ENCODE data around the gene DDX1.

DDX1 gene

DNA sequence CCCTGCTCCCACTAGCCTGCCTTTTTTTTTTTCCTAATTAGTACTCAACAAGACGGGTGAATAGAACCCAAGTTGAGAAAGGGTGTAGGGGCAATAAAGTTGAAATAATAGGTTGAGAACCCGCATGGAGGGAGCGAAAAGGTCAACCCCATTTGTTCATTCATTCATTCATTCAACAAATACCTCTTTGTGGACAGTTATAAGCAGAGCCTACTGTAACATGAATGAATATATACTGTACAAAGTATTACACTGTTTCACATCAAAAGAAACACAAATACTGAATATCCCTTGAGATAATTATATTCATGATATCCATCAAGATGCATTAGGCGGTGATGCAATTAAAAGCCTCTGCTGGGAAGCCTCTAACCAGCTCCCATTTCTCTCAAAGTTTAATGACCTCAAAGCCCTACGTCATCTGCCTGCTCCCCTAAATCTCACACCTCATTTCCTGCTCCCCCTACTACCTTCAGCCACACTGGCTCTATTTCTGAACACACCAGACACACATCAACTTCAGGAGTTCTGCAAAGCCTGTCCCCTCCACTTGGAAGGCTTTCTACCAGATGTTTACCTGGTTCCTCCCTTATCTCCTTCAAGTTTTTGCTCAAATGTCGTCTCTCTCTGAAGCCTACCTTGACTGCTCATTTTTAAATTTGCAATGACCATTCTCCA lies 29.2 kb upstream of the DDX1 start:
- no peak for DNase-seq

DNA sequence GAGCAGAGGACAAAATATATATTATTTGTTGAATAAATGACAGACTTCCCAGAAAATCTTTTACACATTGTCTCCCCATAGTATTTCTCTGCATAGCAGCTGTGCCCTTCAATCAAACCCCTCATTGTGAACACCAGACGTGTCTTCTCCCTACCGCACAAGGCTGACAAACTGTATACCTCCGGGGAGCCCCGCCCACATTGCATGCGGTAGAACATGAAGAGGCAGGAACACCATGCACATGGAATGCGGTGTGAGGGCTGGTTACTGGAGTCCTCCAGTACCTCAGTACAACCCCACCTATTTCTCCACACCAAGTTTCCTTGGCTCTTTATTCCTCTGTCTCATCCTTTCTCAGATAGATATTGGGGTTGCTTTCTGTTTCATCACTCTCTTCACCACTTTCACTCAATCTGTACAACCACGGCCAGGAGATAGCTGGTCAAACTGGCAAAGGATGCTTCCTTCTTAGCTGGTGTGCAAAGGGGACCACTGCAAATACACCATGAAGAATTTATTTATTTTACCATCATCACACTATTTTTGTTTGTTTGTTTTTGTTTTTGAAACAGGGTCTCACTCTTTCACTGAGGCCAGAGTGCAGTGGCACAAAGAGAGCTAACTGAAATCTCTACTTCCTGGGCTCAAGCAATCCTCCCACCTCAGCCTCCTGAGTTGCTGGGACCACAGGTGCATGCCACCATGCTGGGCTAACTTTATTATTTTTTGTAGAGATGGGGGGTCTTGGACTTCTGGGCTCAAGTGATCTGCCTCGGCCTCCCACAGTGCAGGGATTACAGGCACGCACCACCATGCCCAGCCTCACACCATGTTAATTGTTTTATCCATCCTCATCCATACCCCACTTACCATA lies 28.2 kb upstream of the DDX1 start:
- no peak for DNase-seq

DNA sequence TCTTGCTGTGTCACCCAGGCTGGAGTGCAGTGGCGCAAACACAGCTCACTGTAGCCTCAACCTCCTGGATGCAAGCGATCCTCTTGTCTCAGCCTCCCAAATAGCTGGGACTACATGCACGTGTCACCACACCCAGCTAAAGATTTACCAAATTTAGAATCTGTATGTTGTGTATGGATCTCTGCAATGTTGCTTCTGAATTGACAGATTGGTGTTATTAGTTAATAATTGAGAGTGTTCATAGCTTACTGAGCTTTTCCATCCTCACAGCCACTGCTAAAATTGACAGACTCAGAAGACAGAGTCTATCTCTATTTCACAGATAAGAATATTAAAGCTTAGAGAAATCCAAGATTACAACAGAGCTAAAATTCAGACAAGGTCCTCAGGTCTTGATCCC lies 26.3 kb upstream of the DDX1 start:
- no peak for DNase-seq

GRCh38 chr2:15565994-15566671 lies 25.5 kb upstream of the DDX1 start:
- DNase-seq: no peak

DNA sequence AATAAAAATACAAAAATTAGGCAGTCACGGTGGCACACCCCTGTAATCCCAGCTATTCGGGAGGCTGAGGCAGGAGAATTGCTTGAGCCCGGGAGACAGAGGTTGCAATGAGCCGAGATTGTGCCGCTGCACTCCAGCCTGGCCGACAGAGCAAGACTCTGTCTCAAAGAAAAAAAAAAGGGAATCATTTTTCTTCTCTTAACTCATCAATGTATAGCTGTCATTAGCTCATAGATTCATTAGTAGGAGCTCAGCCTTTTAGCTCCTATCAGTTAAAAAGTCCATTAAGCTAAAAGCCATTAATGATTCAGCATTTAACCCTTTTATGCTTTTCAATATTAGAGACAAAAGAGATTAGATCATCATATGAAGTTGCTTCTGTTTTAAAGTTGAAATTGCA lies 24.8 kb upstream of the DDX1 start:
- DNase-seq: no peak

GRCh38 chr2:15568874-15569273 lies 22.8 kb upstream of the DDX1 start:
- DNase-seq: no peak

DNA sequence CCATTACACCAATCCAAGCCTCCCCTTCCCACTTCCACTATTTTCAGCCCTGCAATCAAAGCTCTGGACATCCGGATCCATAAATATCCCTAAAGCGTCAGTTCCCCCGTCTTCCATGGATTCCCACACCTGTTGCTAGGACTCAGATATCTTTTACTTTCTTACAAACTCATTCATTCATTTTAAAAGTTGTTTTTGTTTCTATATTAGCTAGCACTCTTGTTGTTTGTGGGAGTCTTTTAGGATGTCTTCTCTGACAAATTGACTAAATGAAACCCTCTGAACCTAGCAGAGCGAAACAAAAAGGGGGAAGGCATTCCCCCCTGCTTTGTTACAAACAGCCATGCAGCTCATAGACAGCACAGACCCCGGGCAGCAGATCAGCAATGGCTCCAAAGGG lies 21.6 kb upstream of the DDX1 start:
- DNase-seq: no peak

- DNase-seq: no peak
Measured at GRCh38 chr2:15571729-15572128, 19.9 kb upstream of the DDX1 start.

DNA sequence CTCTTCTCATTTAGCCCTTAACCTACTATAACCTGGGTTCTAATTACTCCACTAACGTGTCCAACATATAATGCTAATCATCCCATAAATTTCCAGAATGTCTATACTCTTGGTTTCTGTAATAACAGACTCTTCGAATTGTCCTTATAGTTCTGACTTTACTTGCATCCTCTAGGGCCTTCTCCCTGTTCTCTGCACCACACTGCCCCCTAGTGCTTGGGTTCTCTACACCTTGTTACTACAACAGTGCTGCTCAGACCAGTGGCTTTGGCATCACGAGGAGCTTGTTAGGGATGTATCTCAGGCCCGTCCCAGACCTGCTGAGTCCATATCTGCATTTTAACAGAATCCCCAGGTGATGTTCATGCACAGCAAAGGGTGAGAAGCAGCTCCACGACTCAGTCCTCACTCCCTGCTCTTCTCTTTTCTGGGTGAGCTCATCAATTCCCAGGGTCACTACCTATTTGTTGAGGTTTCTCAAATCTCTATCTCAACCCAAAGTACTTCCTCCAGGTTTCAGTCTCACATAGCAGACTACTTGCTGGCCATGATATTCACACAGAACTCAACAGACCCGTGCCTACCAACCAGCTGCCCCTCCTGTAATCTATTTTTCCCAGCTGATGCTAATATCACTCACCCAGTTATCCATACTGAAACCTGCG lies 14.5 kb upstream of the DDX1 start:
- peak; percentile 79 to 88 for DNase-seq

- no peak for DNase-seq
Measured at GRCh38 chr2:15579641-15580040, 12.0 kb upstream of the DDX1 start.

GRCh38 chr2:15580451-15580850 lies 11.2 kb upstream of the DDX1 start:
- no peak for DNase-seq

DNA sequence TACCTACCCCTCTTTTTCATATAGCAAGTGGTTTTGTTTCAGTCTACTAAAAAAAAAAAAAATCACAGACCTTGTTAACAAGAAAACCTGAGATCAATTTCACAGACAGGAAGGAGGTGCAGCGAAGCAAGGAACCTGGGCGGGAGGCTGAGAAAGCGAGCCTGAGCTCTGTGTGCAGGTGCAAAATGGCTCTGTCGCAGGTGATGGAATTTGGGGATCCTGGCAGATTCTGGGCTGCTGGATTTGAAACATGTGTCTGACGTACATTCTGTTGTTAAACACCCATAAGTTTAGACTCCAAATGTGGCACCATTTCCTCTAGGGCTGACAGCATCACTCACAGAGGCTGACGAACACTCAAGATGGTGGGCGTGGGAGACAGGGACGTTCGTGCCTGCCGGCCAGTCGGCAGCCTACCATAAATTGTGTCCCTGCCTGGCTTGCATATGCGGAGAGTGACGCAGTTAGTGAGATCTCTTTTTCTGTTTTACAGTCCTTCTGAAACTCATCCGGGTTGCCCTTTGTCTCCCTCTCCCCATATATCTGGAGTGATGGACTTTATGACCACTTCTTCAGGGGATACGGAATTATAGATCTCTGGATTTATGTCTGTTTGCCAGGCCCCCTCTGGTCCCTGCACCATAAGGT lies 8.8 kb upstream of the DDX1 start:
- no peak for DNase-seq

GRCh38 chr2:15583826-15584225 lies 7.8 kb upstream of the DDX1 start:
- no peak for DNase-seq

DNA sequence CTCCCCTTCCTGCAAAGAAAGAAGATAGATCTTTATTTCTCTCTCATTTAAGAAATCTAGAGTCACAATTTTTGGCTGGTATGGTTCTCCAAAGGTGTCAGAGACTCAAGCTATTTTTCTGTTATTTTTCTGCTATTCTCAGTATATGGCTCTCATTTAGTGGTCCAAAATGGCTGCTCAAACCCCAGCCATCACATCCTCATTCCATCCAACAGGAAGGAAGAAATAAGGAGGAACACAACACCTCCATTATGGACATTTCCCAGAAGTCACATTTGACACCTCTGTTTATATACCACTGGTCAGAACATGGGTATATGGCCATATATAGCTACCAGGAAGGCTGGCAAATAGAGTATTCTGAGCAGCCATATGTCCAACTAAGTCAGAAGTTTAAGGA lies 7.4 kb upstream of the DDX1 start:
- no peak for DNase-seq

DNA sequence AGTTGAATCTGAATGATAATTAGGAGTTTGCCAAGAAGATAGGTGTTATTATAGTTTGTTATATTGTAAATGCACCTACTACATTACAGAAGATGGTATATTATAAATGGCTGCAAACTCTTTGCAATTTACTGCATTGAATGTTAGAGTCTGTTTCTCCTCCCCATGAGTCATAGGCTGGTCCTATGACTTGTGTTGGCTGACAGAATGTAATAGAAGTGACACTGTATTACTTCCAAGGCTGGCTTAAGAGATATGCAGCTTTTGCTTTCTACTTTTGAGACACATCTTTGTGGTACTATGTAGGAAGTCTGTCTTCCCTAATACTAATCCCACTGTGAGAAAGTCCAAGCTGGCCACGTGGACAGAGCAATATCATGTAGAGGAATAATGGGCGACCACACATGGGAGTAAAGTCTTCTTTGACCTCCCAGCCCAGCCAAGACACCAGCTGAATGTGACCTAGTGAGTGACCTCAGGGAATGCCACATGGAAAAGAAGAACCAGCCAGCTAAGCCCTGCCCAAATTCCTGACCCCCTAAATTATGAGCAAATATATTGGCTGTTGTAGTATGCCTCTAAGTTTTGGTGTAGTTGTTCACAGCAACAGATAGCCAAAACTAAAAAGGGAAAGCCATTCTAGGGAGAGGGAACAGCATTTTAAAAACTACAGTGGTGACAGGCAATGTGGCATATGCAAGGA lies 6.8 kb upstream of the DDX1 start:
- no peak for DNase-seq

DNA sequence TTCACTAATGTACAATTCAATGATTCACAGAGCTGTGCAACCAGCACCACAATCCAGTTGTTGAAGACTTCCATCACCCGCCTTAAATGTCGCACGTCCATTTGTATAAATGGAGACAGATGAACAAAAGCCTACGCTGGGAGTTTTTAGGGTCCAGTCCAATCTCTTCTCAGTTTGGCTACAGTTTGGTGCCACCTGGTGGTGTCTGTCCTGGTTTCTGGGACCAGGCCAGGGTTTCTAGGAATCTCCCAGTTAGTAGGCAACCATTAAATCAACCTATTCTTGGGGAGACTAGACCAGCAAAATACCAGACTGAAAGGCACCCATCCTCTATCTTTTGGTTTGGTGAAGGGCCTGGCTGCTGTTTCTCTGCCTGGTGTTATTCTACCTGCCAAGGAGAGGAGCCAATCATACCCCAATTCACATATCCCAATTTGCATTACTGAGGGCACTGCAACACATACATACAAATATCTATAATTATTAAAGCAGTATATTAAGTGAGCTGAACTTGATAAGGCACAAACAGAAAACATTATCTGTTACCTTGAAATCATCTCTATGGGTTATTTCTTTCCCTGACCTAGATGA lies 3.2 kb upstream of the DDX1 start:
- DNase-seq: peak; percentile 3 to 12

- DNase-seq: no peak
Measured at GRCh38 chr2:15591373-15591691, 336 bp upstream of the DDX1 start.

GRCh38 chr2:15593327-15593705 lies 1.6 kb downstream of the DDX1 start:
- no peak for DNase-seq

GRCh38 chr2:15594291-15595256 lies 2.9 kb downstream of the DDX1 start:
- no peak for DNase-seq

- no peak for DNase-seq
Measured at GRCh38 chr2:15595342-15595905, 3.8 kb downstream of the DDX1 start.

Data from stimulated activated CD4-positive, alpha-beta T cell treated with anti-CD3 and anti-CD28 coated beads, Interleukin-4, amount 100 ng/mL, for 4 hours (primary cell).